Fibroblast of skin of right quadriceps (primary cell): ENCODE data around the gene GATAD2B.
"Not testable (repeated sequence)": the region's sequence is repeated elsewhere in the genome, so short reads cannot be mapped to it uniquely, and the experiment has no call there.

ENCODE experiments used
- DNase-seq: peaks from one replicate; pipeline ENCODE4 v3.0.0-alpha.2; 2013

GATAD2B gene

GRCh38 chr1:153775458-153776327 lies 147.1 kb downstream of the GATAD2B start:
- no peak for DNase-seq

GRCh38 chr1:153774780-153775457 lies 147.9 kb downstream of the GATAD2B start, which contains the start of gene SLC27A3:
Gene SLC27A3, plus strand, starts transcription at chr1:153775407. Its CDS starts 91 bp downstream, at chr1:153775498.
- peak; percentile 53 for DNase-seq

GRCh38 chr1:153774026-153774595 lies 148.7 kb downstream of the GATAD2B start:
- DNase-seq: no peak

- DNase-seq: no peak
These were observed 149.5 kb downstream of the GATAD2B start for GRCh38 chr1:153773096-153773921.

- no peak for DNase-seq
These were observed 150.8 kb downstream of the GATAD2B start for GRCh38 chr1:153771841-153772593.

GRCh38 chr1:153771261-153771660 lies 151.5 kb downstream of the GATAD2B start:
- DNase-seq: no peak

- DNase-seq: peak; percentile 28
These were observed 152.0 kb downstream of the GATAD2B start for GRCh38 chr1:153770797-153771196.

GRCh38 chr1:153769221-153769620 lies 153.6 kb downstream of the GATAD2B start:
- DNase-seq: no peak

GRCh38 chr1:153768316-153769181 lies 154.2 kb downstream of the GATAD2B start:
- DNase-seq: no peak

- DNase-seq: no peak
These were observed 155.3 kb downstream of the GATAD2B start for GRCh38 chr1:153767519-153767918.

- DNase-seq: not testable (repeated sequence)
These were observed 156.1 kb downstream of the GATAD2B start for GRCh38 chr1:153766663-153767062.

GRCh38 chr1:153764310-153764709 lies 158.5 kb downstream of the GATAD2B start:
- no peak for DNase-seq

GRCh38 chr1:153763365-153764225 lies 159.2 kb downstream of the GATAD2B start:
- DNase-seq: no peak

GRCh38 chr1:153760440-153760839 lies 162.3 kb downstream of the GATAD2B start:
- no peak for DNase-seq
